Keratinocyte (primary cell): ENCODE results near the gene PDE9A. TPM values are rescaled to one million over a fixed set of nuclear protein-coding genes. Genes with fewer than 3 reads are reported as not detected.

ENCODE experiments used
- DNase-seq: peaks from one replicate; pipeline ENCODE4 v3.0.0-alpha.2; 2011; ENCODE audit warnings: low read depth, missing footprints, low spot score
- FAIRE-seq: peaks from 2 replicates; lab custom pipeline; 2011; peaks lifted over from hg19 to GRCh38; lab: Jason Lieb, UNC
- H2AFZ ChIP-seq: 2 replicates; pipeline ENCODE4 v1.6.0; 2012; ENCODE audit warnings: low read length, control low read depth, inconsistent platforms; ENCODE audit not compliant: control insufficient read depth
- H3K27ac ChIP-seq: 2 replicates; pipeline ENCODE4 v1.5.1; 2011; ENCODE audit warnings: low read length; ENCODE audit not compliant: control insufficient read depth, insufficient read depth
- H3K27me3 ChIP-seq: 3 replicates; pipeline ENCODE4 v1.6.0; 2011; ENCODE audit warnings: low read length; ENCODE audit not compliant: control insufficient read depth, insufficient read depth; ENCODE audit errors: extremely low read depth
- H3K36me3 ChIP-seq, 2 experiments: 2 replicates in 1 of 2; 3 replicates in 1 of 2; pipeline ENCODE4 v1.5.1; 2011; ENCODE audit warnings: low read length in 2 of 2, mild to moderate bottlenecking in 1 of 2; ENCODE audit not compliant: control insufficient read depth in 2 of 2, insufficient read depth in 2 of 2; ENCODE audit errors: extremely low read depth in 1 of 2
- H3K4me1 ChIP-seq: 3 replicates; pipeline ENCODE4 v1.5.1; 2011; ENCODE audit warnings: low read length; ENCODE audit not compliant: control insufficient read depth, insufficient read depth; ENCODE audit errors: extremely low read depth
- H3K4me2 ChIP-seq: 3 replicates; pipeline ENCODE4 v1.6.0; 2011; ENCODE audit warnings: low read depth, low read length; ENCODE audit not compliant: control insufficient read depth, insufficient read depth; ENCODE audit errors: extremely low read depth
- H3K4me3 ChIP-seq, 3 experiments: fragments of 200-600 bp in 1 of 3; sonication (generic) in 1 of 3; 2 replicates in 2 of 3; 3 replicates in 1 of 3; pipeline ENCODE4 v1.5.1; 2011 to 2016; ENCODE audit warnings: low read length in 3 of 3, mild to moderate bottlenecking in 3 of 3, control low read depth in 2 of 3, inconsistent platforms in 1 of 3, low read depth in 1 of 3, mixed read lengths in 1 of 3, mixed run types in 1 of 3, moderate library complexity in 1 of 3; ENCODE audit not compliant: control insufficient read depth in 2 of 3, insufficient read depth in 2 of 3; ENCODE audit errors: extremely low read depth in 1 of 3
- H3K79me2 ChIP-seq: 2 replicates; pipeline ENCODE4 v1.6.0; 2012; ENCODE audit warnings: low read length; ENCODE audit not compliant: control insufficient read depth, insufficient read depth
- H3K9ac ChIP-seq: 3 replicates; pipeline ENCODE4 v1.6.0; 2011; ENCODE audit warnings: low read length; ENCODE audit not compliant: control insufficient read depth, insufficient read depth; ENCODE audit errors: extremely low read depth
- H3K9me1 ChIP-seq: 3 replicates; pipeline ENCODE4 v1.6.0; 2011; ENCODE audit warnings: low read length; ENCODE audit not compliant: control insufficient read depth, insufficient read depth; ENCODE audit errors: extremely low read depth
- H3K9me3 ChIP-seq: 2 replicates; pipeline ENCODE4 v1.5.1; 2012; ENCODE audit warnings: low read depth, low read length; ENCODE audit not compliant: control insufficient read depth
- H4K20me1 ChIP-seq: 3 replicates; pipeline ENCODE4 v1.6.0; 2011; ENCODE audit warnings: low read length; ENCODE audit not compliant: control insufficient read depth, insufficient read depth; ENCODE audit errors: extremely low read depth
- EZH2 ChIP-seq: IDR thresholded peaks from one replicate; pipeline ENCODE4 v1.6.1; 2012; ENCODE audit warnings: inconsistent platforms, mild to moderate bottlenecking, low read length, moderate library complexity
- dilution Hi-C: fragments of 300-500 bp; cut with MboI; formaldehyde crosslinking; loops from one replicate; pipeline ENCODE4 v1.7.0; 2020; ENCODE audit warnings: low sequenced_read_pairs; ENCODE audit not compliant: extremely low pct_ligation_motif_present
- polyA plus RNA-seq, 5 experiments: library from polyadenylated mRNA; depleted of rRNA in 3 of 5; stranded (reverse) in 3 of 5; stranded (forward) in 1 of 5; unstranded in 1 of 5; fragments of >200 nt; gene quantifications; 1 replicate in 1 of 5; 2 replicates in 3 of 5; 3 replicates in 1 of 5; pipeline versions ENCODE4 v1.2.1 to v1.2.3, GENCODE V29; 2011 to 2012; ENCODE audit warnings: missing spikeins in 2 of 5, low read depth in 1 of 5, low replicate concordance in 1 of 5
- TF ChIP-seq, protein P1 (sequence below), 3 experiments: IDR thresholded peaks in 1 of 3; conservative IDR thresholded peaks in 1 of 3; optimal IDR thresholded peaks in 1 of 3; 2 replicates in 2 of 3; 3 replicates in 1 of 3; pipeline versions ENCODE3 to v1.5.1; 2011; ENCODE audit warnings: low read length in 3 of 3, mild to moderate bottlenecking in 3 of 3, moderate library complexity in 2 of 3, control low read depth in 1 of 3, inconsistent platforms in 1 of 3; ENCODE audit not compliant: insufficient read depth in 2 of 3; ENCODE audit errors: extremely low read depth in 1 of 3

The PDE9A gene
- polyA plus RNA-seq, 1 donor (not counting 4 experiments of a cell fraction or from before 2014, with no cell fraction given), result 0.13 TPM

DNA sequence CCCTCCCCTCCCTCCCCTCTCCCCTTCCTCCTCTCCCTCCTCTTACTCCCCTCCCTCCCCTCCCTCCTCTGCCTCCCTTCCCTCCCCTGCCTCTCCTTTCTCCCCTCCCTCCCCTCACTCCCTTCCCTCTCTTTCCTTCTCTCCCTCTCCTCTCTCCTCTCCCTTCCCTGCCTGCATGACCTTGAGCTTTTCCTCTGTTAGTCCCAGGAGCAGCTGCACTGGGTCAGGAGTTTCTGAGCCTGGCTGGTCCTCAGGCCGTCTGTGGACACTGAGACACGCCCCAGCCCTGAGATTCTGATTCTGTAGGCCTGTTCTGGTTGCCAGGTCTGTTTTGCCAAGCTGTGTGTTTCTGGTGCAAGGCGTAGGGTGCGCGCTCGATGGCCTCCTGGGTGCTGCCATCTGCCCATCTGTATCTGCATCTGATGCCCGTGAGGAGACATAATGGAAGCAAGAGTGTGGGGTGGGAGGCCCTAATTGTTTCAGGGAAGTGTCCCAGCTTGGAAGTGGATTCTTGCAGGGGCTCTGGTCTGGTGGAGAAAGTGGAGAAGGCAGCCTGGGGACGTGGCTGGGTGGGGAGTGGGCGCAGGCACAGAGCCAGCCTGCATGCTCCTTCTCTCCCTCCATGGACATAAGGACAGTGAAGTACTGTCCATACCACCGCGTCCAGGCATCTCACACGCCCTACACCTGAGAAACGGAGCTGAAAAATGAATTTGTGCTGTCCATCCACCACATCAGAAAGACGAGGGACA, 128.7 kb downstream of the PDE9A start:
- Histone ChIP-seq H4K20me1 (no peaks in the 10 kb centered on the region), H2AFZ (no peak overlapping the region), H3K9me3 (peaks cover 2% of the 10 kb centered on the region), H3K9ac (no peak overlapping the region), H3K27ac (no peak overlapping the region), H3K27me3 (peaks cover 60% of the 10 kb centered on the region), H3K79me2 (no peaks in the 10 kb centered on the region), H3K4me1 (peaks cover 3% of the 10 kb centered on the region), H3K4me2 (no peak overlapping the region), H3K36me3 (no peaks in the 10 kb centered on the region), H3K4me3 (no peak overlapping the region), H3K9me1 (no peaks in the 10 kb centered on the region)
- no peak for DNase-seq
- TF ChIP-seq EZH2, result no peak
- TF ChIP-seq, protein P1, sequence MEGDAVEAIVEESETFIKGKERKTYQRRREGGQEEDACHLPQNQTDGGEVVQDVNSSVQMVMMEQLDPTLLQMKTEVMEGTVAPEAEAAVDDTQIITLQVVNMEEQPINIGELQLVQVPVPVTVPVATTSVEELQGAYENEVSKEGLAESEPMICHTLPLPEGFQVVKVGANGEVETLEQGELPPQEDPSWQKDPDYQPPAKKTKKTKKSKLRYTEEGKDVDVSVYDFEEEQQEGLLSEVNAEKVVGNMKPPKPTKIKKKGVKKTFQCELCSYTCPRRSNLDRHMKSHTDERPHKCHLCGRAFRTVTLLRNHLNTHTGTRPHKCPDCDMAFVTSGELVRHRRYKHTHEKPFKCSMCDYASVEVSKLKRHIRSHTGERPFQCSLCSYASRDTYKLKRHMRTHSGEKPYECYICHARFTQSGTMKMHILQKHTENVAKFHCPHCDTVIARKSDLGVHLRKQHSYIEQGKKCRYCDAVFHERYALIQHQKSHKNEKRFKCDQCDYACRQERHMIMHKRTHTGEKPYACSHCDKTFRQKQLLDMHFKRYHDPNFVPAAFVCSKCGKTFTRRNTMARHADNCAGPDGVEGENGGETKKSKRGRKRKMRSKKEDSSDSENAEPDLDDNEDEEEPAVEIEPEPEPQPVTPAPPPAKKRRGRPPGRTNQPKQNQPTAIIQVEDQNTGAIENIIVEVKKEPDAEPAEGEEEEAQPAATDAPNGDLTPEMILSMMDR (optimal IDR thresholded peaks at IDR 0.05 in 1 of 3, IDR thresholded peaks at IDR 0.05 in 1 of 3, conservative IDR thresholded peaks at IDR 0.05 in 1 of 3; ENCODE audit: extremely low read depth in 1 of 3, insufficient read depth in 2 of 3, low read length in 3 of 3), result no peak
- dilution Hi-C loops, result no loop called here
- FAIRE-seq, result no peak

DNA sequence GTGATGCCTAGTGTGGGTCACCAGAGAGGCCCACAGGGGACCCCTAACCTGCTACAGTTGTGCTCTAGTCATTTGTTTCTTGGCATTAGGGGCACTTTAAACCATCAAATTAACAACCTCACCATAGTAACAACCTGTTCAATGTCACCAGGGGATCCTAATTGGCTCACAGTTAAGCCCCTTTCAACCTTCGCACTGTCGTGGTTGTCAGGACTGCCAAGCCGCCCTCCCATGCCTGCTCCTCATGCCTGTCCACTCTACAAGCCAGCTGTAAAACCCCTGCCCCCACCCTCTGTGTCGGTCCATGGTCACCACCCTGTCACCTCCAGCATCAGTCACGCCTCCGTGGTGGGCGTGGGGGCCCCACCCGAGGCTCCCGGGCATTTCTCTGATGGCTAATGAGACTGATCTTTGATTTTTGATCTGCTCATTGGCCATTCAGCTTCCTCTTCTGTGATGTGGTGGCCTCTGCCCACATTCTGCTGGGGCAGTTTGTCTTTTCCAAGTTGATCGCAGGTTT, 129.4 kb downstream of the PDE9A start:
- H4K20me1 ChIP-seq, result no peaks in the 10 kb centered on the region

More for the DNA sequence above, 129.4 kb downstream of the PDE9A start:
- Histone ChIP-seq H3K4me1 (peaks cover 3% of the 10 kb centered on the region), H3K4me2 (no peak overlapping the region), H2AFZ (no peak overlapping the region), H3K9ac (no peak overlapping the region), H3K9me1 (no peaks in the 10 kb centered on the region), H3K79me2 (no peaks in the 10 kb centered on the region), H3K36me3 (no peaks in the 10 kb centered on the region), H3K4me3 (no peak overlapping the region), H3K27ac (no peak overlapping the region), H3K27me3 (peaks cover 54% of the 10 kb centered on the region), H3K9me3 (peaks cover 2% of the 10 kb centered on the region)
- DNase-seq (no peak), FAIRE-seq (no peak)
- dilution Hi-C loops, result no loop called here
- TF ChIP-seq, protein P1 (optimal IDR thresholded peaks at IDR 0.05 in 1 of 3, IDR thresholded peaks at IDR 0.05 in 1 of 3, conservative IDR thresholded peaks at IDR 0.05 in 1 of 3; ENCODE audit: extremely low read depth in 1 of 3, insufficient read depth in 2 of 3, low read length in 3 of 3), result no peak
- no peak for TF ChIP-seq EZH2
